Hepatocyte (in vitro differentiated cells): Measurements from ENCODE around the gene KBTBD13.

ENCODE experiments used
- EZH2 ChIP-seq: fragments of 200-600 bp; sonication (generic); IDR thresholded peaks from 2 replicates; pipeline ENCODE4 v1.6.1; 2016; ENCODE audit warnings: antibody characterized with exemption, mild to moderate bottlenecking, borderline replicate concordance
- TF ChIP-seq, protein P1 (sequence below): fragments of 200-600 bp; sonication (generic); IDR thresholded peaks from 2 replicates; pipeline ENCODE4 v1.5.1; 2016; ENCODE audit warnings: antibody characterized with exemption, mild to moderate bottlenecking; ENCODE audit not compliant: poor library complexity

DNA sequence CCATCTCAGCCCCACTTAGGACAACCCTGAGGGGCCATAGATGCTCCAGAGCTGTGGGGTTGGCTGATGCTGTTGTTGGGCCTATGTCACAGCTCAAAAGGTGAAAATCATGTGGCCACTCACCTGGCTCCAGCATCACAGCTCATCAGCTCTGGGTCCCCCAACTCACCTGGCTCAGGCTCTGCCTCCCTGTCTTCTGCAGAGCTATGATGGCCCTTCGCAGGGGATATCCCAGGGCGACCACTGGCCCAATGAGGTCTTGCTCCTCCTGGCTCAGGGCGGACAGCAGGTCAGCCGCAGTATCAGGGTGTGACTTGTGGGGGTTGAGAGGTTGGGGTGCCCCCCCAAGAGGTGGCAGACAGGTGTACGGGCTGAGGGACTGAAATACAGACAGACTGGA is 22.8 kb downstream of the KBTBD13 start:
- TF ChIP-seq, protein P1, sequence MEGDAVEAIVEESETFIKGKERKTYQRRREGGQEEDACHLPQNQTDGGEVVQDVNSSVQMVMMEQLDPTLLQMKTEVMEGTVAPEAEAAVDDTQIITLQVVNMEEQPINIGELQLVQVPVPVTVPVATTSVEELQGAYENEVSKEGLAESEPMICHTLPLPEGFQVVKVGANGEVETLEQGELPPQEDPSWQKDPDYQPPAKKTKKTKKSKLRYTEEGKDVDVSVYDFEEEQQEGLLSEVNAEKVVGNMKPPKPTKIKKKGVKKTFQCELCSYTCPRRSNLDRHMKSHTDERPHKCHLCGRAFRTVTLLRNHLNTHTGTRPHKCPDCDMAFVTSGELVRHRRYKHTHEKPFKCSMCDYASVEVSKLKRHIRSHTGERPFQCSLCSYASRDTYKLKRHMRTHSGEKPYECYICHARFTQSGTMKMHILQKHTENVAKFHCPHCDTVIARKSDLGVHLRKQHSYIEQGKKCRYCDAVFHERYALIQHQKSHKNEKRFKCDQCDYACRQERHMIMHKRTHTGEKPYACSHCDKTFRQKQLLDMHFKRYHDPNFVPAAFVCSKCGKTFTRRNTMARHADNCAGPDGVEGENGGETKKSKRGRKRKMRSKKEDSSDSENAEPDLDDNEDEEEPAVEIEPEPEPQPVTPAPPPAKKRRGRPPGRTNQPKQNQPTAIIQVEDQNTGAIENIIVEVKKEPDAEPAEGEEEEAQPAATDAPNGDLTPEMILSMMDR: no peak
- TF ChIP-seq EZH2: no peak
